Amniotic epithelial cell (primary cell): ENCODE results near the gene ARHGAP26.
A peak's percentile ranks its signal among the peaks of the same experiment; 100 is the strongest.

Experiments used
- DNase-seq: peaks from one replicate; pipeline ENCODE4 v3.0.0-alpha.2; 2010; ENCODE audit warnings: low read depth

Gene ARHGAP26

GRCh38 chr5:143247134-143247815 lies 477.1 kb downstream of the ARHGAP26 start:
- DNase-seq = no peak

- DNase-seq = no peak
Measured at GRCh38 chr5:143248391-143248790, 478.2 kb downstream of the ARHGAP26 start.

- peak; percentile 91 for DNase-seq
Measured at GRCh38 chr5:143248822-143249579, 478.8 kb downstream of the ARHGAP26 start.

GRCh38 chr5:143249851-143250250 lies 479.7 kb downstream of the ARHGAP26 start:
- DNase-seq = no peak

- no peak for DNase-seq
Measured at GRCh38 chr5:143251190-143251589, 481.0 kb downstream of the ARHGAP26 start.

GRCh38 chr5:143251946-143252345 lies 481.8 kb downstream of the ARHGAP26 start:
- no peak for DNase-seq

- no peak for DNase-seq
Measured at GRCh38 chr5:143254819-143255218, 484.6 kb downstream of the ARHGAP26 start.

GRCh38 chr5:143258559-143259253 lies 488.5 kb downstream of the ARHGAP26 start:
- peak; percentile 98 for DNase-seq

- DNase-seq = no peak
Measured at GRCh38 chr5:143259254-143259605, 489.1 kb downstream of the ARHGAP26 start.

- peak; percentile 82 for DNase-seq
Measured at GRCh38 chr5:143261748-143262392, 491.7 kb downstream of the ARHGAP26 start.

- peak; percentile 93 for DNase-seq
Measured at GRCh38 chr5:143262393-143263174, 492.4 kb downstream of the ARHGAP26 start.

- DNase-seq = peak; percentile 81
Measured at GRCh38 chr5:143263272-143263810, 493.2 kb downstream of the ARHGAP26 start.

GRCh38 chr5:143265995-143266394 lies 495.8 kb downstream of the ARHGAP26 start:
- no peak for DNase-seq

GRCh38 chr5:143267186-143267585 lies 497.0 kb downstream of the ARHGAP26 start:
- no peak for DNase-seq

GRCh38 chr5:143268388-143268787 lies 498.2 kb downstream of the ARHGAP26 start:
- DNase-seq = no peak

GRCh38 chr5:143271431-143271830 lies 501.3 kb downstream of the ARHGAP26 start:
- DNase-seq = no peak

- DNase-seq = peak; percentile 6
Measured at GRCh38 chr5:143274952-143275351, 504.8 kb downstream of the ARHGAP26 start.

GRCh38 chr5:143275512-143276363 lies 505.6 kb downstream of the ARHGAP26 start:
- DNase-seq = no peak

- no peak for DNase-seq
Measured at GRCh38 chr5:143277536-143277935, 507.4 kb downstream of the ARHGAP26 start.
